SK-N-SH (cell line): ENCODE data around the gene UMODL1. TPM values are rescaled to one million over a fixed set of nuclear protein-coding genes. Genes with fewer than 3 reads are reported as not detected.

ENCODE experiments used
- CTCF ChIA-PET: fragments of 300-600, 350-600 bp; formaldehyde crosslinking; extraction: SDS; loops from one replicate; lab custom pipeline; 2021; lab: Yijun Ruan, JAX
- POLR2A ChIA-PET: fragments of 350-600 bp; sonication (Branson Sonifier 250); formaldehyde crosslinking; extraction: SDS; loops from one replicate; lab custom pipeline; 2020; ENCODE audit warnings: antibody characterized with exemption, inconsistent platforms; lab: Yijun Ruan, JAX
- DNase-seq: peaks from one replicate; pipeline ENCODE4 v3.0.0; 2012
- H2AFZ ChIP-seq: fragments of 200-600 bp; sonication (generic); 2 replicates; pipeline ENCODE4 v1.8.1; 2016; ENCODE audit warnings: antibody characterized with exemption, mild to moderate bottlenecking, low read depth
- H3F3A ChIP-seq: fragments of 200-600 bp; sonication (generic); replicated peaks from 2 replicates; pipeline ENCODE3; 2016; ENCODE audit warnings: antibody characterized with exemption, mild to moderate bottlenecking; ENCODE audit not compliant: insufficient read depth
- H3K27ac ChIP-seq, 2 experiments: fragments of 200-500 bp in 1 of 2; fragments of 200-600 bp in 1 of 2; sonication (Bioruptor generic) in 1 of 2; sonication (generic), shearing (Covaris generic) in 1 of 2; 2 replicates each; pipeline versions ENCODE4 v1.5.1 to v1.6.1; 2014 to 2016; ENCODE audit warnings: low read depth in 2 of 2, inconsistent platforms in 1 of 2, low read length in 1 of 2, mild to moderate bottlenecking in 1 of 2, mixed read lengths in 1 of 2
- H3K27me3 ChIP-seq: fragments of 200-600 bp; sonication (generic), shearing (Covaris generic); 2 replicates; pipeline ENCODE4 v1.6.1; 2016; ENCODE audit warnings: mixed run types; ENCODE audit not compliant: insufficient read depth
- H3K36me3 ChIP-seq, 2 experiments: fragments of 200-500 bp in 1 of 2; fragments of 200-600 bp in 1 of 2; sonication (Bioruptor generic) in 1 of 2; sonication (generic) in 1 of 2; replicated peaks in 1 of 2; 2 replicates each; pipeline versions ENCODE3 to v1.5.1; 2014 to 2016; ENCODE audit warnings: low read length in 1 of 2, mild to moderate bottlenecking in 1 of 2; ENCODE audit not compliant: insufficient read depth in 2 of 2, control insufficient read depth in 1 of 2
- H3K4me1 ChIP-seq, 2 experiments: fragments of 200-500 bp in 1 of 2; fragments of 200-600 bp in 1 of 2; sonication (Bioruptor generic) in 1 of 2; sonication (generic), shearing (Covaris generic) in 1 of 2; 2 replicates each; pipeline versions ENCODE4 v1.5.1 to v1.6.1; 2014 to 2016; ENCODE audit warnings: low read depth in 1 of 2, low read length in 1 of 2, mixed run types in 1 of 2; ENCODE audit not compliant: insufficient read depth in 2 of 2, control insufficient read depth in 1 of 2
- H3K4me2 ChIP-seq: fragments of 200-600 bp; sonication (generic), shearing (Covaris generic); 2 replicates; pipeline ENCODE4 v1.6.1; 2017; ENCODE audit warnings: mixed run types
- H3K4me3 ChIP-seq, 2 experiments: fragments of 200-500 bp in 1 of 2; fragments of 200-600 bp in 1 of 2; sonication (Bioruptor generic) in 1 of 2; sonication (generic), shearing (Covaris generic) in 1 of 2; 2 replicates each; pipeline versions ENCODE4 v1.5.1 to v1.8.1; 2014 to 2016; ENCODE audit warnings: low read depth in 2 of 2, inconsistent platforms in 1 of 2, low read length in 1 of 2, mild to moderate bottlenecking in 1 of 2, mixed read lengths in 1 of 2, moderate library complexity in 1 of 2
- H3K79me2 ChIP-seq: fragments of 200-600 bp; sonication (generic); 2 replicates; pipeline ENCODE4 v1.8.1; 2017; ENCODE audit warnings: mild to moderate bottlenecking; ENCODE audit not compliant: insufficient read depth
- H3K9ac ChIP-seq: fragments of 200-600 bp; sonication (generic); 2 replicates; pipeline ENCODE4 v1.6.1; 2017; ENCODE audit warnings: mixed run types
- H3K9me2 ChIP-seq: fragments of 200-600 bp; sonication (generic); 2 replicates; pipeline ENCODE4 v1.6.1; 2017; ENCODE audit warnings: mixed run types
- H3K9me3 ChIP-seq: fragments of 200-600 bp; sonication (generic); 2 replicates; pipeline ENCODE4 v1.6.1; 2017; ENCODE audit warnings: mixed run types, mild to moderate bottlenecking, moderate library complexity
- H4K20me1 ChIP-seq: fragments of 200-600 bp; sonication (generic); 2 replicates; pipeline ENCODE4 v1.6.1; 2017; ENCODE audit warnings: mild to moderate bottlenecking, mixed run types; ENCODE audit not compliant: insufficient read depth
- CHD2 ChIP-seq: fragments of 150-350 bp; IDR thresholded peaks from 2 replicates; pipeline ENCODE4 v1.6.1; 2018; ENCODE audit warnings: low read length; ENCODE audit not compliant: partially characterized antibody
- EP300 ChIP-seq, 2 experiments: IDR thresholded peaks; 2 replicates each; pipeline versions ENCODE4 v1.4.0 to v1.6.1; 2012; ENCODE audit warnings: borderline replicate concordance in 1 of 2, low read depth in 1 of 2, low read length in 1 of 2
- EZH2phosphoT487 ChIP-seq: fragments of 200-600 bp; sonication (generic); IDR thresholded peaks from 2 replicates; pipeline ENCODE4 v1.6.1; 2017; ENCODE audit warnings: low read depth, mixed run types, mild to moderate bottlenecking, antibody characterized with exemption, moderate library complexity, borderline replicate concordance
- FOSL2 ChIP-seq: IDR thresholded peaks from 2 replicates; pipeline ENCODE4 v1.4.0; 2012; ENCODE audit warnings: low read depth, mild to moderate bottlenecking, moderate library complexity, borderline replicate concordance
- GABPA ChIP-seq: IDR thresholded peaks from 2 replicates; pipeline ENCODE4 v1.4.0; 2012; ENCODE audit warnings: low read depth, mild to moderate bottlenecking
- JUND ChIP-seq: IDR thresholded peaks from 2 replicates; pipeline ENCODE4 v1.4.0; 2012
- MEF2A ChIP-seq: IDR thresholded peaks from 2 replicates; pipeline ENCODE4 v1.4.0; 2012; ENCODE audit warnings: low read depth, borderline replicate concordance
- MXI1 ChIP-seq: IDR thresholded peaks from 2 replicates; pipeline ENCODE4 v1.6.1; 2012; ENCODE audit warnings: mild to moderate bottlenecking, low read depth, low read length, improper control_type of control experiment
- NRF1 ChIP-seq: IDR thresholded peaks from 2 replicates; pipeline ENCODE4 v1.6.1; 2012; ENCODE audit warnings: low read depth, mild to moderate bottlenecking, low read length
- POLR2AphosphoS5 ChIP-seq: IDR thresholded peaks from 2 replicates; pipeline ENCODE4 v1.6.1; 2012; ENCODE audit warnings: low read depth, low read length
- SMC3 ChIP-seq: IDR thresholded peaks from 2 replicates; pipeline ENCODE4 v1.6.1; 2012; ENCODE audit warnings: low read depth, low read length, improper control_type of control experiment
- TAF1 ChIP-seq: IDR thresholded peaks from 2 replicates; pipeline ENCODE4 v1.6.1; 2012; ENCODE audit warnings: low read depth, mild to moderate bottlenecking, low read length, moderate library complexity, borderline replicate concordance
- TCF12 ChIP-seq: IDR thresholded peaks from 2 replicates; pipeline ENCODE4 v1.4.0; 2012
- WGBS: methylation state at CpG from one replicate; pipeline ENCODE4 v1.1.6; 2017; ENCODE audit warnings: low lambda C conversion rate; 5-methylcytosine and 5-hydroxymethylcytosine counted together
- polyA plus RNA-seq, 3 experiments: library from polyadenylated mRNA; depleted of rRNA; stranded (reverse); fragments of >200 nt; gene quantifications; 2 replicates each; pipeline ENCODE4 v1.2.3, GENCODE V29; 2012
- TF ChIP-seq, protein P1 (sequence below): IDR thresholded peaks from 2 replicates; pipeline ENCODE4 v1.4.0; 2012; ENCODE audit warnings: low read depth, borderline replicate concordance
- TF ChIP-seq, protein P2 (sequence below): fragments of 150-350 bp; IDR thresholded peaks from 2 replicates; pipeline ENCODE4 v1.6.1; 2017; ENCODE audit warnings: antibody characterized with exemption, low read length, low read depth, borderline replicate concordance
- TF ChIP-seq, protein P3 (sequence below): IDR thresholded peaks from 2 replicates; pipeline ENCODE4 v1.6.1; 2012; ENCODE audit warnings: mild to moderate bottlenecking, low read depth, low read length, moderate library complexity

Gene UMODL1
- polyA plus RNA-seq, 1 of the 3 experiments (the other 2 are of a cell fraction) = not detected

DNA sequence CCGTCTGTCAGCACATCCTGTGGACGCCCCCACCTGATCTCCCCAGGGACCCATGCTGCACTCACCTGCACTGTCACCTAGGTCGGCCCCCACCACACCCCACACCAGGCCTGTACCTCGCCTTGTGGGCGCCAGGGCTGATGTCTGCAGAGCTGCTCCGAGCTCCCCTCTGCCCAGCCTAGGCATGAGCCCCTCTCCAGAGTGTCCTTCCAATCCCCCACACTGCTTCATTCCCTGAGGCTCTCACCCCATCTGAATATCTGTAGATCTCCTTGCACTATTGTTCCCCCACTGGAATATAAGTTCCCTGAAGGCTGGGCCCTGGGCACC is 12.2 kb downstream of the UMODL1 start (continued):
- TF ChIP-seq, protein P1, sequence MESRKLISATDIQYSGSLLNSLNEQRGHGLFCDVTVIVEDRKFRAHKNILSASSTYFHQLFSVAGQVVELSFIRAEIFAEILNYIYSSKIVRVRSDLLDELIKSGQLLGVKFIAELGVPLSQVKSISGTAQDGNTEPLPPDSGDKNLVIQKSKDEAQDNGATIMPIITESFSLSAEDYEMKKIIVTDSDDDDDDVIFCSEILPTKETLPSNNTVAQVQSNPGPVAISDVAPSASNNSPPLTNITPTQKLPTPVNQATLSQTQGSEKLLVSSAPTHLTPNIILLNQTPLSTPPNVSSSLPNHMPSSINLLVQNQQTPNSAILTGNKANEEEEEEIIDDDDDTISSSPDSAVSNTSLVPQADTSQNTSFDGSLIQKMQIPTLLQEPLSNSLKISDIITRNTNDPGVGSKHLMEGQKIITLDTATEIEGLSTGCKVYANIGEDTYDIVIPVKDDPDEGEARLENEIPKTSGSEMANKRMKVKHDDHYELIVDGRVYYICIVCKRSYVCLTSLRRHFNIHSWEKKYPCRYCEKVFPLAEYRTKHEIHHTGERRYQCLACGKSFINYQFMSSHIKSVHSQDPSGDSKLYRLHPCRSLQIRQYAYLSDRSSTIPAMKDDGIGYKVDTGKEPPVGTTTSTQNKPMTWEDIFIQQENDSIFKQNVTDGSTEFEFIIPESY = no peak

DNA sequence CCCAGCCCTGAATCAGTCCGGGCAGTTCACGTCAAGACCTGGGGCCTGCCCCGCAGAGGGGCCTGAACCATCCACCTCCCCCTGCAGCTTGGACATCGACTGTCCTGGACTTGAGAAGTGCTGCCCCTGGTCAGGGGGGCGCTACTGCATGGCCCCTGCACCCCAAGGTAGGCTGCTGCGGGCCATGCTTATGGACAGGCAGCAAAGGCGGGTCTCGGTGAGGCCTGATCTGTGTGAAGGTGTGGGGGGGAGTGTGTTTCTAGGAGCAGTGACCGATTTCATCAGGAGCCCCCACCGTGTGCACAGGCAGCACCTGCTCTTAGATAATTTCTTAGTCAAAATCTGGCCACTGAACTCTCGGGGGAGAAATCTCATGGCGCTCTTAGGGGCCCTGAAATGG is 13.0 kb downstream of the UMODL1 start:
- 61% methylated on average over 9 of the region's 12 CpGs for WGBS

DNA sequence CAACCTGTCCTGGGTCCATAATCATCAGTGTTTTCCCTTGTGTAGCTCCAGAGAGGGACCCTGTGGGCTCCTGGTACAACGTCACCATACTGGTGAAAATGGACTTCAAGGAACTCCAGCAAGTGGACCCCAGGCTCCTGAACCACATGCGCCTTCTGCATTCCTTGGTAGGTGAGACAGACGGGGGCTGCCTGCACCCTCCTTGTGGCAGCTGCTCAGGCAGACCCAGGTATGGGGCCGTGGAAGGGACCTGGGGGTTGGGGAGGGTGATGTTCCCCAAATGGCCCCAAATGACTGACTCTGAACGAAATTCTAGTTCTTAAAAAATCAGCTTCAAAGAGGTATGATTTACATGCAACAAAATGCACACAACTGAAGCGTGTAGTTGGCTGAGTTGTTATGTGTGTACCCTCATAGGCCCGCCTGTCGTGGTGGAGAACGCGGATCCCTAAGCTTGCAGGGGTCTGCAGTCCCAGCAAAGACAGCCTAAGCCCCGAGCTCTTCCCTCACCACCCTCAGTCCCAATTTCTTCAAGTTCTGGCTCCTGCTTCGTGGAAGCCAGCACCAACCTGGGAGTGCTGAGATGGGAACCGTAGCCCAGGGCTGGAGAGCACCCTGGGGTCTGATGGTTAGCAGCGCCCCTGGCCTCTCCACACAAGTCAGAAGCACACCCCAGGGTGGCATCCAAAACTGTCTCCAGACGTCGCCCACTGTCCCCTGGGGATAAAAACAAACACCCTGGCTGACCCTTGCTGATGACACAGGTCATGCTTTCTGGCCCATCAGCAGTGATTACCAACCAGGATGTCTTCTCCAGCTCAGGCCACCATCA is 14.3 kb downstream of the UMODL1 start:
- H3F3A ChIP-seq = no peaks in the 10 kb centered on the region
- no peaks in the 10 kb centered on the region for H3K27me3 ChIP-seq
- H4K20me1 ChIP-seq = no peaks in the 10 kb centered on the region
- H3K27ac ChIP-seq = no peak overlapping the region
- no peak for DNase-seq
- no peaks in the 10 kb centered on the region for H3K79me2 ChIP-seq
- no peak overlapping the region for H2AFZ ChIP-seq
- H3K9me2 ChIP-seq = no peaks in the 10 kb centered on the region
- H3K4me3 ChIP-seq = no peak overlapping the region
- H3K9me3 ChIP-seq = no peaks in the 10 kb centered on the region
- ChIA-PET CTCF (interaction anchor here (1.2 to 1.7 kb wide), 2 partner anchors 22 to 32 kb away, joined by 4 to 5 read pairs; no protein-coding TSS in a partner anchor), POLR2A (no interaction called here)
- no peak overlapping the region for H3K9ac ChIP-seq
- H3K36me3 ChIP-seq = no peaks in the 10 kb centered on the region
- no peak overlapping the region for H3K4me2 ChIP-seq
- H3K4me1 ChIP-seq = no peaks in the 10 kb centered on the region; a peak in 1 of 4 replicates
- WGBS = 76% methylated on average over 11 of the region's 16 CpGs
- TF ChIP-seq EZH2phosphoT487 (no peak), MEF2A (no peak), TAF1 (no peak), TCF12 (no peak), JUND (no peak), GABPA (no peak), FOSL2 (no peak), CHD2 (no peak)
- TF ChIP-seq, protein P1 = no peak
- TF ChIP-seq, protein P2, sequence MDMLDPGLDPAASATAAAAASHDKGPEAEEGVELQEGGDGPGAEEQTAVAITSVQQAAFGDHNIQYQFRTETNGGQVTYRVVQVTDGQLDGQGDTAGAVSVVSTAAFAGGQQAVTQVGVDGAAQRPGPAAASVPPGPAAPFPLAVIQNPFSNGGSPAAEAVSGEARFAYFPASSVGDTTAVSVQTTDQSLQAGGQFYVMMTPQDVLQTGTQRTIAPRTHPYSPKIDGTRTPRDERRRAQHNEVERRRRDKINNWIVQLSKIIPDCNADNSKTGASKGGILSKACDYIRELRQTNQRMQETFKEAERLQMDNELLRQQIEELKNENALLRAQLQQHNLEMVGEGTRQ = no peak

More for the DNA sequence above, 13.0 kb downstream of the UMODL1 start:
- H3K4me3 ChIP-seq = no peak overlapping the region
- no peak overlapping the region for H3K27ac ChIP-seq
- H3K4me1 ChIP-seq = no peaks in the 10 kb centered on the region; a peak in 1 of 4 replicates
- no peak overlapping the region for H3K9ac ChIP-seq
- no peaks in the 10 kb centered on the region for H4K20me1 ChIP-seq
- TF ChIP-seq POLR2AphosphoS5 (no peak), JUND (no peak), SMC3 (no peak), MXI1 (no peak), NRF1 (no peak), EP300 (IDR thresholded peaks at IDR 0.05; ENCODE audit: borderline replicate concordance in 1 of 2, low read depth in 1 of 2, low read length in 1 of 2) (no peak)
- TF ChIP-seq, protein P3, sequence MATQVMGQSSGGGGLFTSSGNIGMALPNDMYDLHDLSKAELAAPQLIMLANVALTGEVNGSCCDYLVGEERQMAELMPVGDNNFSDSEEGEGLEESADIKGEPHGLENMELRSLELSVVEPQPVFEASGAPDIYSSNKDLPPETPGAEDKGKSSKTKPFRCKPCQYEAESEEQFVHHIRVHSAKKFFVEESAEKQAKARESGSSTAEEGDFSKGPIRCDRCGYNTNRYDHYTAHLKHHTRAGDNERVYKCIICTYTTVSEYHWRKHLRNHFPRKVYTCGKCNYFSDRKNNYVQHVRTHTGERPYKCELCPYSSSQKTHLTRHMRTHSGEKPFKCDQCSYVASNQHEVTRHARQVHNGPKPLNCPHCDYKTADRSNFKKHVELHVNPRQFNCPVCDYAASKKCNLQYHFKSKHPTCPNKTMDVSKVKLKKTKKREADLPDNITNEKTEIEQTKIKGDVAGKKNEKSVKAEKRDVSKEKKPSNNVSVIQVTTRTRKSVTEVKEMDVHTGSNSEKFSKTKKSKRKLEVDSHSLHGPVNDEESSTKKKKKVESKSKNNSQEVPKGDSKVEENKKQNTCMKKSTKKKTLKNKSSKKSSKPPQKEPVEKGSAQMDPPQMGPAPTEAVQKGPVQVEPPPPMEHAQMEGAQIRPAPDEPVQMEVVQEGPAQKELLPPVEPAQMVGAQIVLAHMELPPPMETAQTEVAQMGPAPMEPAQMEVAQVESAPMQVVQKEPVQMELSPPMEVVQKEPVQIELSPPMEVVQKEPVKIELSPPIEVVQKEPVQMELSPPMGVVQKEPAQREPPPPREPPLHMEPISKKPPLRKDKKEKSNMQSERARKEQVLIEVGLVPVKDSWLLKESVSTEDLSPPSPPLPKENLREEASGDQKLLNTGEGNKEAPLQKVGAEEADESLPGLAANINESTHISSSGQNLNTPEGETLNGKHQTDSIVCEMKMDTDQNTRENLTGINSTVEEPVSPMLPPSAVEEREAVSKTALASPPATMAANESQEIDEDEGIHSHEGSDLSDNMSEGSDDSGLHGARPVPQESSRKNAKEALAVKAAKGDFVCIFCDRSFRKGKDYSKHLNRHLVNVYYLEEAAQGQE = no peak
- TF ChIP-seq, all 33 proteins: peak for 0
- H3K79me2 ChIP-seq = no peaks in the 10 kb centered on the region
- H3K9me3 ChIP-seq = no peaks in the 10 kb centered on the region
- H3K27me3 ChIP-seq = no peaks in the 10 kb centered on the region
- no peaks in the 10 kb centered on the region for H3K9me2 ChIP-seq
- ChIA-PET POLR2A (no interaction called here), CTCF (interaction anchor here (0.7 kb wide), 1 partner anchor 33 kb away, joined by 6 read pairs; no protein-coding TSS in a partner anchor)
- no peaks in the 10 kb centered on the region for H3K36me3 ChIP-seq
- no peak overlapping the region for H3K4me2 ChIP-seq
- no peak for DNase-seq
- no peak overlapping the region for H2AFZ ChIP-seq
- no peaks in the 10 kb centered on the region for H3F3A ChIP-seq
